Activated naive CD4-positive, alpha-beta T cell treated with anti-CD3 and anti-CD28 coated beads, Interleukin-2, amount 10 ng/mL, durations not matched to agents 7 days and 5 days (primary cell): Measurements from ENCODE around the gene OR5B12.

Experiments used
- CTCF ChIA-PET: fragments of 350-600 bp; sonication (Branson Sonifier 250); formaldehyde crosslinking; loops from one replicate; lab custom pipeline; 2021; ENCODE audit warnings: antibody characterized with exemption; lab: Charles Lee
- DNase-seq: peaks from one replicate; pipeline ENCODE4 v3.0.0-alpha.2; 2020
- H3K27ac Mint-ChIP-seq: one replicate; pipeline ENCODE4 v1.8.0; 2021; ENCODE audit warnings: mild to moderate bottlenecking, moderate library complexity, mixed read lengths
- H3K27me3 Mint-ChIP-seq: one replicate; pipeline ENCODE4 v1.8.0; 2021; ENCODE audit warnings: mild to moderate bottlenecking, mixed read lengths
- H3K36me3 Mint-ChIP-seq: one replicate; pipeline ENCODE4 v1.8.0; 2021; ENCODE audit warnings: mixed read lengths
- H3K4me1 Mint-ChIP-seq: one replicate; pipeline ENCODE4 v1.8.0; 2021; ENCODE audit warnings: mixed read lengths
- H3K4me3 Mint-ChIP-seq: one replicate; pipeline ENCODE4 v1.8.0; 2021; ENCODE audit warnings: mild to moderate bottlenecking, moderate library complexity, mixed read lengths
- H3K9me3 Mint-ChIP-seq: one replicate; pipeline ENCODE4 v1.8.0; 2021; ENCODE audit warnings: mixed read lengths

Gene OR5B12

GRCh38 chr11:58442136-58442535 lies at the start of gene OR5B12:
Gene OR5B12, minus strand, starts transcription at chr11:58442236. Its CDS starts 2,085 bp downstream, at chr11:58440151.
- no peaks in the 10 kb centered on the region for H3K9me3 Mint-ChIP-seq
- CTCF ChIA-PET, result no interaction called here
- no peaks in the 10 kb centered on the region for H3K27me3 Mint-ChIP-seq
- H3K4me3 Mint-ChIP-seq, result no peak within 1 kb of the TSS
- DNase-seq, result no peak
- no peak within 1 kb of the TSS for H3K27ac Mint-ChIP-seq
- H3K4me1 Mint-ChIP-seq, result no peaks in the 10 kb centered on the region
- H3K36me3 Mint-ChIP-seq, result no peaks in the 10 kb centered on the region

- Mint-ChIP-seq H3K4me3 (no peak overlapping the region), H3K4me1 (no peaks in the 10 kb centered on the region), H3K36me3 (no peaks in the 10 kb centered on the region), H3K9me3 (no peaks in the 10 kb centered on the region), H3K27me3 (no peaks in the 10 kb centered on the region), H3K27ac (no peak overlapping the region)
- CTCF ChIA-PET, result no interaction called here
- no peak for DNase-seq
Measured at GRCh38 chr11:58490827-58491226, 48.8 kb upstream of the OR5B12 start.

- Mint-ChIP-seq H3K27me3 (no peaks in the 10 kb centered on the region), H3K4me1 (no peaks in the 10 kb centered on the region), H3K4me3 (no peak overlapping the region), H3K36me3 (no peaks in the 10 kb centered on the region), H3K9me3 (no peaks in the 10 kb centered on the region), H3K27ac (no peak overlapping the region)
- CTCF ChIA-PET, result no interaction called here
- DNase-seq, result no peak
Measured at GRCh38 chr11:58487170-58487569, 45.1 kb upstream of the OR5B12 start.

GRCh38 chr11:58485961-58486360 lies 43.9 kb upstream of the OR5B12 start:
- Mint-ChIP-seq H3K27me3 (no peaks in the 10 kb centered on the region), H3K27ac (no peak overlapping the region), H3K4me1 (no peaks in the 10 kb centered on the region), H3K36me3 (no peaks in the 10 kb centered on the region), H3K9me3 (no peaks in the 10 kb centered on the region), H3K4me3 (no peak overlapping the region)
- DNase-seq, result no peak
- CTCF ChIA-PET, result no interaction called here

- Mint-ChIP-seq H3K9me3 (peaks cover 20% of the 10 kb centered on the region), H3K27ac (no peak overlapping the region), H3K4me3 (no peak overlapping the region), H3K4me1 (no peaks in the 10 kb centered on the region), H3K27me3 (no peaks in the 10 kb centered on the region), H3K36me3 (peaks cover 1% of the 10 kb centered on the region)
- no peak for DNase-seq
- CTCF ChIA-PET, result no interaction called here
Measured at GRCh38 chr11:58471892-58472291, 29.9 kb upstream of the OR5B12 start.

GRCh38 chr11:58466293-58466692 lies 24.3 kb upstream of the OR5B12 start:
- CTCF ChIA-PET, result no interaction called here
- H3K4me1 Mint-ChIP-seq, result no peaks in the 10 kb centered on the region
- H3K27ac Mint-ChIP-seq, result no peak overlapping the region
- peaks cover 5% of the 10 kb centered on the region for H3K9me3 Mint-ChIP-seq
- H3K27me3 Mint-ChIP-seq, result no peaks in the 10 kb centered on the region
- DNase-seq, result no peak
- no peaks in the 10 kb centered on the region for H3K36me3 Mint-ChIP-seq
- no peak overlapping the region for H3K4me3 Mint-ChIP-seq

- H3K27ac Mint-ChIP-seq, result no peak overlapping the region
- no peaks in the 10 kb centered on the region for H3K4me1 Mint-ChIP-seq
- H3K4me3 Mint-ChIP-seq, result no peak overlapping the region
- no peak for DNase-seq
- H3K27me3 Mint-ChIP-seq, result no peaks in the 10 kb centered on the region
- H3K36me3 Mint-ChIP-seq, result no peaks in the 10 kb centered on the region
- H3K9me3 Mint-ChIP-seq, result peaks cover 4% of the 10 kb centered on the region
- CTCF ChIA-PET, result no interaction called here
Measured at GRCh38 chr11:58465690-58466089, 23.7 kb upstream of the OR5B12 start.

- Mint-ChIP-seq H3K4me3 (no peak overlapping the region), H3K27ac (no peak overlapping the region), H3K36me3 (no peaks in the 10 kb centered on the region), H3K27me3 (no peaks in the 10 kb centered on the region), H3K9me3 (no peaks in the 10 kb centered on the region), H3K4me1 (no peaks in the 10 kb centered on the region)
- DNase-seq, result no peak
- CTCF ChIA-PET, result no interaction called here
Measured at GRCh38 chr11:58451585-58451984, 9.5 kb upstream of the OR5B12 start.

- H3K27me3 Mint-ChIP-seq, result no peaks in the 10 kb centered on the region
- H3K4me1 Mint-ChIP-seq, result no peaks in the 10 kb centered on the region
- DNase-seq, result no peak
- H3K36me3 Mint-ChIP-seq, result no peaks in the 10 kb centered on the region
- H3K27ac Mint-ChIP-seq, result no peak overlapping the region
- CTCF ChIA-PET, result no interaction called here
- no peaks in the 10 kb centered on the region for H3K9me3 Mint-ChIP-seq
- H3K4me3 Mint-ChIP-seq, result no peak overlapping the region
Measured at GRCh38 chr11:58446294-58446693, 4.3 kb upstream of the OR5B12 start.

GRCh38 chr11:58444300-58444699 lies 2.3 kb upstream of the OR5B12 start:
- no peaks in the 10 kb centered on the region for H3K4me1 Mint-ChIP-seq
- no peak for DNase-seq
- H3K4me3 Mint-ChIP-seq, result no peak overlapping the region
- H3K9me3 Mint-ChIP-seq, result no peaks in the 10 kb centered on the region
- no peaks in the 10 kb centered on the region for H3K36me3 Mint-ChIP-seq
- no peaks in the 10 kb centered on the region for H3K27me3 Mint-ChIP-seq
- CTCF ChIA-PET, result no interaction called here
- H3K27ac Mint-ChIP-seq, result no peak overlapping the region

- no peak overlapping the region for H3K27ac Mint-ChIP-seq
- no peak overlapping the region for H3K4me3 Mint-ChIP-seq
- H3K9me3 Mint-ChIP-seq, result no peaks in the 10 kb centered on the region
- no peak for DNase-seq
- H3K36me3 Mint-ChIP-seq, result no peaks in the 10 kb centered on the region
- CTCF ChIA-PET, result no interaction called here
- H3K27me3 Mint-ChIP-seq, result no peaks in the 10 kb centered on the region
- H3K4me1 Mint-ChIP-seq, result no peaks in the 10 kb centered on the region
Measured at GRCh38 chr11:58438486-58438885, 3.5 kb downstream of the OR5B12 start.

GRCh38 chr11:58434217-58434616 lies 7.8 kb downstream of the OR5B12 start:
- Mint-ChIP-seq H3K4me3 (no peak overlapping the region), H3K36me3 (no peaks in the 10 kb centered on the region), H3K4me1 (no peaks in the 10 kb centered on the region), H3K27me3 (no peaks in the 10 kb centered on the region), H3K27ac (no peak overlapping the region), H3K9me3 (no peaks in the 10 kb centered on the region)
- CTCF ChIA-PET, result no interaction called here
- DNase-seq, result no peak

GRCh38 chr11:58433638-58434203 lies 8.3 kb downstream of the OR5B12 start:
- H3K27ac Mint-ChIP-seq, result no peak overlapping the region
- CTCF ChIA-PET, result no interaction called here
- H3K27me3 Mint-ChIP-seq, result no peaks in the 10 kb centered on the region

GRCh38 chr11:58429273-58429672 lies 12.8 kb downstream of the OR5B12 start:
- no peak for DNase-seq
- CTCF ChIA-PET, result no interaction called here
- no peaks in the 10 kb centered on the region for H3K27me3 Mint-ChIP-seq
- H3K27ac Mint-ChIP-seq, result no peak overlapping the region
- no peak overlapping the region for H3K4me3 Mint-ChIP-seq
- no peaks in the 10 kb centered on the region for H3K36me3 Mint-ChIP-seq
- H3K4me1 Mint-ChIP-seq, result no peaks in the 10 kb centered on the region
- H3K9me3 Mint-ChIP-seq, result no peaks in the 10 kb centered on the region

More at GRCh38 chr11:58433638-58434203, 8.3 kb downstream of the OR5B12 start:
- H3K36me3 Mint-ChIP-seq, result no peaks in the 10 kb centered on the region
- no peaks in the 10 kb centered on the region for H3K9me3 Mint-ChIP-seq
- no peaks in the 10 kb centered on the region for H3K4me1 Mint-ChIP-seq
- no peak overlapping the region for H3K4me3 Mint-ChIP-seq
- no peak for DNase-seq

GRCh38 chr11:58428021-58428420 lies 14.0 kb downstream of the OR5B12 start, which contains the start of gene OR5B2:
Gene OR5B2, minus strand, starts transcription at chr11:58428121. Its CDS starts 4,860 bp downstream, at chr11:58423261.
- DNase-seq, result no peak
- H3K27ac Mint-ChIP-seq, result no peak within 1 kb of the TSS
- no peaks in the 10 kb centered on the region for H3K27me3 Mint-ChIP-seq
- no peaks in the 10 kb centered on the region for H3K4me1 Mint-ChIP-seq
- no peak within 1 kb of the TSS for H3K4me3 Mint-ChIP-seq
- CTCF ChIA-PET, result no interaction called here
- H3K9me3 Mint-ChIP-seq, result no peaks in the 10 kb centered on the region
- H3K36me3 Mint-ChIP-seq, result no peaks in the 10 kb centered on the region

GRCh38 chr11:58406774-58407173 lies 35.3 kb downstream of the OR5B12 start, which contains the start of gene OR5B3:
Gene OR5B3, minus strand, starts transcription at chr11:58406874. Its CDS starts 3,465 bp downstream, at chr11:58403409.
- Mint-ChIP-seq H3K27ac (no peak within 1 kb of the TSS), H3K36me3 (no peaks in the 10 kb centered on the region), H3K4me1 (no peaks in the 10 kb centered on the region), H3K9me3 (peaks cover 9% of the 10 kb centered on the region), H3K4me3 (no peak within 1 kb of the TSS), H3K27me3 (no peaks in the 10 kb centered on the region)
- CTCF ChIA-PET, result no interaction called here
- DNase-seq, result no peak
